ENCODE data around the gene ARAP1.

Gene ARAP1

GRCh38 chr11:72693271-72693968 lies 58.8 kb downstream of the ARAP1 start:
- no peak overlapping the region for H3K4me3 ChIP-seq (ENCODE audit: low read length)
- H3K27ac ChIP-seq (ENCODE audit: low read length), result no peak overlapping the region
- no CpG with 5 or more reads among the region's 19 CpGs for WGBS (ENCODE audit: insufficient coverage, insufficient read length)
- peaks cover 28% of the 10 kb centered on the region for H3K36me3 ChIP-seq (ENCODE audit: control insufficient read depth, insufficient read depth, low read length)
- H3K9me3 ChIP-seq (ENCODE audit: control insufficient read depth, insufficient read depth, low read length), result no peaks in the 10 kb centered on the region
- DNase-seq (ENCODE audit: low read depth, low spot score), result no peak
- peaks cover 2% of the 10 kb centered on the region; the same call in 1 of the 2 replicates for H3K4me1 ChIP-seq (ENCODE audit: control insufficient read depth, insufficient read depth, low read length)
- no peaks in the 10 kb centered on the region for H3K27me3 ChIP-seq (ENCODE audit: control insufficient read depth, insufficient read depth, low read length)

- H3K4me1 ChIP-seq (ENCODE audit: control insufficient read depth, insufficient read depth, low read length), result peaks cover 2% of the 10 kb centered on the region; the same call in 1 of the 2 replicates
- WGBS (ENCODE audit: insufficient coverage, insufficient read length), result no CpG with 5 or more reads among the region's 9 CpGs
- no peak overlapping the region for H3K27ac ChIP-seq (ENCODE audit: low read length)
- no peak for DNase-seq (ENCODE audit: low read depth, low spot score)
- no peaks in the 10 kb centered on the region for H3K27me3 ChIP-seq (ENCODE audit: control insufficient read depth, insufficient read depth, low read length)
- no peaks in the 10 kb centered on the region for H3K9me3 ChIP-seq (ENCODE audit: control insufficient read depth, insufficient read depth, low read length)
- H3K4me3 ChIP-seq (ENCODE audit: low read length), result no peak overlapping the region
- H3K36me3 ChIP-seq (ENCODE audit: control insufficient read depth, insufficient read depth, low read length), result peaks cover 28% of the 10 kb centered on the region
Observed at GRCh38 chr11:72692498-72693237, 59.5 kb downstream of the ARAP1 start.

- no peaks in the 10 kb centered on the region for H3K27me3 ChIP-seq (ENCODE audit: control insufficient read depth, insufficient read depth, low read length)
- no peak overlapping the region for H3K27ac ChIP-seq (ENCODE audit: low read length)
- H3K4me1 ChIP-seq (ENCODE audit: control insufficient read depth, insufficient read depth, low read length), result no peaks in the 10 kb centered on the region
- H3K4me3 ChIP-seq (ENCODE audit: low read length), result no peak overlapping the region
- H3K9me3 ChIP-seq (ENCODE audit: control insufficient read depth, insufficient read depth, low read length), result no peaks in the 10 kb centered on the region
- peaks cover 20% of the 10 kb centered on the region for H3K36me3 ChIP-seq (ENCODE audit: control insufficient read depth, insufficient read depth, low read length)
- WGBS (ENCODE audit: insufficient coverage, insufficient read length), result no CpG with 5 or more reads among the region's 4 CpGs
- DNase-seq (ENCODE audit: low read depth, low spot score), result no peak
Observed at GRCh38 chr11:72690166-72690565, 62.0 kb downstream of the ARAP1 start.

- no peak for DNase-seq (ENCODE audit: low read depth, low spot score)
- H3K36me3 ChIP-seq (ENCODE audit: control insufficient read depth, insufficient read depth, low read length), result peaks cover 16% of the 10 kb centered on the region
- no peaks in the 10 kb centered on the region for H3K27me3 ChIP-seq (ENCODE audit: control insufficient read depth, insufficient read depth, low read length)
- H3K4me1 ChIP-seq (ENCODE audit: control insufficient read depth, insufficient read depth, low read length), result no peaks in the 10 kb centered on the region
- no peaks in the 10 kb centered on the region for H3K9me3 ChIP-seq (ENCODE audit: control insufficient read depth, insufficient read depth, low read length)
- H3K27ac ChIP-seq (ENCODE audit: low read length), result no peak overlapping the region
- no peak overlapping the region for H3K4me3 ChIP-seq (ENCODE audit: low read length)
- WGBS (ENCODE audit: insufficient coverage, insufficient read length), result no CpG with 5 or more reads among the region's 7 CpGs
Observed at GRCh38 chr11:72688929-72689328, 63.3 kb downstream of the ARAP1 start.

- Histone ChIP-seq H3K27me3 (ENCODE audit: control insufficient read depth, insufficient read depth, low read length) (no peaks in the 10 kb centered on the region), H3K4me1 (ENCODE audit: control insufficient read depth, insufficient read depth, low read length) (no peaks in the 10 kb centered on the region), H3K36me3 (ENCODE audit: control insufficient read depth, insufficient read depth, low read length) (peaks cover 13% of the 10 kb centered on the region), H3K27ac (ENCODE audit: low read length) (no peak overlapping the region), H3K4me3 (ENCODE audit: low read length) (no peak overlapping the region), H3K9me3 (ENCODE audit: control insufficient read depth, insufficient read depth, low read length) (no peaks in the 10 kb centered on the region)
- WGBS (ENCODE audit: insufficient coverage, insufficient read length), result no CpG with 5 or more reads among the region's 7 CpGs
- DNase-seq (ENCODE audit: low read depth, low spot score), result no peak
Observed at GRCh38 chr11:72688486-72688885, 63.7 kb downstream of the ARAP1 start.

GRCh38 chr11:72687326-72687725 lies 64.9 kb downstream of the ARAP1 start:
- no peak for DNase-seq (ENCODE audit: low read depth, low spot score)
- Histone ChIP-seq H3K27ac (ENCODE audit: low read length) (no peak overlapping the region), H3K9me3 (ENCODE audit: control insufficient read depth, insufficient read depth, low read length) (no peaks in the 10 kb centered on the region), H3K4me3 (ENCODE audit: low read length) (no peak overlapping the region), H3K36me3 (ENCODE audit: control insufficient read depth, insufficient read depth, low read length) (peaks cover 5% of the 10 kb centered on the region), H3K27me3 (ENCODE audit: control insufficient read depth, insufficient read depth, low read length) (no peaks in the 10 kb centered on the region), H3K4me1 (ENCODE audit: control insufficient read depth, insufficient read depth, low read length) (no peaks in the 10 kb centered on the region)
- WGBS (ENCODE audit: insufficient coverage, insufficient read length), result no CpG with 5 or more reads among the region's 7 CpGs

- DNase-seq (ENCODE audit: low read depth, low spot score), result no peak
- H3K4me1 ChIP-seq (ENCODE audit: control insufficient read depth, insufficient read depth, low read length), result no peaks in the 10 kb centered on the region
- H3K36me3 ChIP-seq (ENCODE audit: control insufficient read depth, insufficient read depth, low read length), result peaks cover 5% of the 10 kb centered on the region
- H3K27me3 ChIP-seq (ENCODE audit: control insufficient read depth, insufficient read depth, low read length), result no peaks in the 10 kb centered on the region
- H3K9me3 ChIP-seq (ENCODE audit: control insufficient read depth, insufficient read depth, low read length), result no peaks in the 10 kb centered on the region
- no peak overlapping the region for H3K27ac ChIP-seq (ENCODE audit: low read length)
- H3K4me3 ChIP-seq (ENCODE audit: low read length), result no peak overlapping the region
- WGBS (ENCODE audit: insufficient coverage, insufficient read length), result no CpG with 5 or more reads among the region's 8 CpGs
Observed at GRCh38 chr11:72686639-72687220, 65.5 kb downstream of the ARAP1 start.

- Histone ChIP-seq H3K36me3 (ENCODE audit: control insufficient read depth, insufficient read depth, low read length) (peaks cover 3% of the 10 kb centered on the region), H3K4me3 (ENCODE audit: low read length) (no peak overlapping the region)
- DNase-seq (ENCODE audit: low read depth, low spot score), result no peak
Observed at GRCh38 chr11:72685560-72686480, 66.4 kb downstream of the ARAP1 start.

GRCh38 chr11:72684236-72684912 lies 67.8 kb downstream of the ARAP1 start:
- H3K27me3 ChIP-seq (ENCODE audit: control insufficient read depth, insufficient read depth, low read length), result no peaks in the 10 kb centered on the region
- H3K27ac ChIP-seq (ENCODE audit: low read length), result no peak overlapping the region
- no CpG with 5 or more reads among the region's 9 CpGs for WGBS (ENCODE audit: insufficient coverage, insufficient read length)
- H3K36me3 ChIP-seq (ENCODE audit: control insufficient read depth, insufficient read depth, low read length), result peaks cover 2% of the 10 kb centered on the region; the same call in 1 of the 2 replicates
- no peaks in the 10 kb centered on the region for H3K9me3 ChIP-seq (ENCODE audit: control insufficient read depth, insufficient read depth, low read length)
- H3K4me3 ChIP-seq (ENCODE audit: low read length), result no peak overlapping the region
- no peaks in the 10 kb centered on the region; the same call in none of the 2 replicates for H3K4me1 ChIP-seq (ENCODE audit: control insufficient read depth, insufficient read depth, low read length)
- no peak for DNase-seq (ENCODE audit: low read depth, low spot score)

More at GRCh38 chr11:72685560-72686480, 66.4 kb downstream of the ARAP1 start:
- Histone ChIP-seq H3K4me1 (ENCODE audit: control insufficient read depth, insufficient read depth, low read length) (no peaks in the 10 kb centered on the region; the same call in 1 of the 2 replicates), H3K27me3 (ENCODE audit: control insufficient read depth, insufficient read depth, low read length) (no peaks in the 10 kb centered on the region), H3K27ac (ENCODE audit: low read length) (no peak overlapping the region), H3K9me3 (ENCODE audit: control insufficient read depth, insufficient read depth, low read length) (no peaks in the 10 kb centered on the region)
- no CpG with 5 or more reads among the region's 24 CpGs for WGBS (ENCODE audit: insufficient coverage, insufficient read length)
